Hepatocyte (in vitro differentiated cells): ENCODE results near the gene STX11. TPM values are rescaled to one million over a fixed set of nuclear protein-coding genes. Genes with fewer than 3 reads are reported as not detected.

Experiments
- DNase-seq: peaks from one replicate; pipeline ENCODE4 v3.0.0-alpha.2; 2016; ENCODE audit warnings: low spot score
- H2AFZ ChIP-seq: fragments of 200-600 bp; sonication (generic); 2 replicates; pipeline ENCODE4 v1.6.0; 2016; ENCODE audit warnings: antibody characterized with exemption, mild to moderate bottlenecking
- H3K27ac ChIP-seq: fragments of 200-600 bp; sonication (generic); 2 replicates; pipeline ENCODE4 v1.5.1; 2016; ENCODE audit warnings: mild to moderate bottlenecking
- H3K27me3 ChIP-seq: fragments of 200-600 bp; sonication (generic); 2 replicates; pipeline ENCODE4 v1.6.1; 2016
- H3K36me3 ChIP-seq: fragments of 200-600 bp; sonication (generic); replicated peaks from 2 replicates; pipeline ENCODE4 v1.5.1; 2016; ENCODE audit warnings: low read depth; ENCODE audit not compliant: insufficient read depth
- H3K4me1 ChIP-seq: fragments of 200-600 bp; sonication (generic); 2 replicates; pipeline ENCODE4 v1.5.1; 2016; ENCODE audit warnings: mild to moderate bottlenecking, moderate library complexity; ENCODE audit not compliant: insufficient read depth
- H3K4me2 ChIP-seq: fragments of 200-600 bp; sonication (generic); 2 replicates; pipeline ENCODE4 v1.6.0; 2016
- H3K4me3 ChIP-seq: fragments of 200-600 bp; sonication (generic); 2 replicates; pipeline ENCODE4 v1.5.1; 2016; ENCODE audit warnings: mild to moderate bottlenecking
- H3K79me2 ChIP-seq: fragments of 200-600 bp; sonication (generic); 2 replicates; pipeline ENCODE4 v1.6.0; 2017; ENCODE audit warnings: mild to moderate bottlenecking
- H3K9me2 ChIP-seq: fragments of 200-600 bp; sonication (generic); replicated peaks from 2 replicates; pipeline ENCODE4 v1.6.0; 2017; ENCODE audit warnings: mild to moderate bottlenecking; ENCODE audit not compliant: insufficient read depth
- H3K9me3 ChIP-seq: fragments of 200-600 bp; sonication (generic); 2 replicates; pipeline ENCODE4 v1.5.1; 2016; ENCODE audit warnings: low read depth, mild to moderate bottlenecking
- H4K20me1 ChIP-seq: fragments of 200-600 bp; sonication (generic); 2 replicates; pipeline ENCODE4 v1.6.0; 2016; ENCODE audit warnings: mild to moderate bottlenecking; ENCODE audit not compliant: insufficient read depth, poor library complexity, severe bottlenecking
- EZH2 ChIP-seq: fragments of 200-600 bp; sonication (generic); IDR thresholded peaks from 2 replicates; pipeline ENCODE4 v1.6.1; 2016; ENCODE audit warnings: antibody characterized with exemption, mild to moderate bottlenecking, borderline replicate concordance
- EZH2phosphoT487 ChIP-seq: fragments of 200-600 bp; sonication (generic); IDR thresholded peaks from one replicate; pipeline ENCODE4 v1.6.1; 2018; ENCODE audit warnings: antibody characterized with exemption, mild to moderate bottlenecking, low read depth, moderate library complexity; ENCODE audit not compliant: unreplicated experiment, severe bottlenecking
- WGBS: methylation state at CpG from one replicate; pipeline ENCODE4 v1.1.6; 2016; ENCODE audit warnings: low lambda C conversion rate; ENCODE audit errors: missing lambda C conversion rate; 5-methylcytosine and 5-hydroxymethylcytosine counted together
- polyA plus RNA-seq: library from polyadenylated mRNA; unstranded; fragments of >200 nt; fragmentation: Nextera tagmentation; extraction: Ambion mirVana; gene quantifications from 2 replicates; pipeline ENCODE4 v1.2.1, GENCODE V29; 2016
- total RNA-seq: library from RNA; depleted of rRNA; stranded (reverse); fragments of >200 nt; gene quantifications from 2 replicates; pipeline ENCODE4 v1.2.3, GENCODE V29; 2014
- TF ChIP-seq, protein P1 (sequence below): fragments of 200-600 bp; sonication (generic); IDR thresholded peaks from 2 replicates; pipeline ENCODE4 v1.5.1; 2016; ENCODE audit warnings: antibody characterized with exemption, mild to moderate bottlenecking; ENCODE audit not compliant: poor library complexity

Gene STX11
- total and polyA plus RNA-seq, 2 experiments from 2014 or later, result 0.27 to 0.48 TPM

DNA sequence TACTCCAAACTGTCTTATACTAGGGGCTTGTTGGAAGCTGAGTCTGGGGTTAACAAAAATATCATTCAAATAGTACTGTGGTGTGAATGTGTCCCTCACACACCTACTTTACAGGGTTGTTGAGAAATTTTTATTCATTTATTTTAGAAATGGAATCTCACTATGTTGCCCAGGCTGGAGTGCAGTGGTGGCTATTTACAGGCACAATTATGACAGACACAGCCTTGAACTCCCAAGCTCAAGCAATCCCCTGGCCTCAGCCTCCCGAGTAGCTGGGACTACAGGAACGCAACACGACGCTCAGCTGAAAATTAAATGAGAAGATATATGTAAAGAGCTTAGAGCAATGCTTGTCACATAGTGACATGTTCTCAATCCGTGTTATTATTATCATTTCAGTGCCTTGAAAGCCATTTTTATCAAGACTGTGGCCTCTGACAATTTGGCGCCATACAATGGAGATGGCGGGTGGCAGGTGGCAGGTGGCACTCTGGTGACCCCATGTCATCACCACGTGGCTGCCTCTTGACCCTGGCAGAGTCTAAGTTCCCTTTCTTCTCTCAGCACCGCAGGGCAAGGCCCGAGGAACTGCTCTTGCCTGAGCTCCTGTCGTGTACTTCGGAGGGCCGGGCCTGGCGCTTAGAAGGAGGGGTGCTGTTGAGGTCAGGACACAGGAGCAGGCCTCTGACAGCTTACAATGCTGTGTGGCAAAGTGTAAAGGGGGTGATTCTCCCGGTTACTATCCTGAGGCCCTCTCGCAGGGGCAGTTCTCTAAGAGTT is 64.5 kb downstream of the STX11 start:
- whole genome bisulfite sequencing, result 97% methylated on average over 16 of the region's 16 CpGs
- Histone ChIP-seq H2AFZ (peak overlapping the region; percentile 99), H3K9me3 (no peaks in the 10 kb centered on the region)

DNA sequence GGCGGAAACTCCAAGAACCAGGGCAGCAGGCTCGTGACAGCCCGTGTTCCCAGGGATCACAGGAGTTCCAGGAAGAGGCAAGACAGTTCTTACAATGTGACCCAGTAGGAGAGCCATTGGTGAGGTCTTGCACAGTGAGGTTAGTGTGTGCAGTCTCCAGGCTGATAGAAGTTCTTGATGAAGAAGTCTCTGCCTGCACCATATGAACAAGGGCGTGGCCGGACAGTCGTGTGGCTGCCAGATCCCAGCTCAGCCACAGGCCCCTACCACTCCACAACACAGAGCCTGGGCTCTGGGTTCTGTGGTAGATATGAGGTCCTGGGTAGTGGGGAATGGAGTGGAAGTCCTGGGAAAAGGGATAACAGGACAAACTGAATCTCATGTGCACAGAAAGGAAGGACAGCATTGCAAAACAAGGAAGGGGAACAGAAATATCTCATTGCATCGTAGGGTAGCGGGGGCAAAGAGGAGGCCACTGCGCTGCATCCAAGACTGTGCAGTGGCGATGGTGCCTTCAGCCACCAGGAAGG is 65.2 kb downstream of the STX11 start:
- Histone ChIP-seq H3K4me1 (peaks cover 9% of the 10 kb centered on the region), H3K27me3 (no peaks in the 10 kb centered on the region), H4K20me1 (no peaks in the 10 kb centered on the region), H3K4me3 (peak overlapping the region; percentile 49), H3K36me3 (no peaks in the 10 kb centered on the region), H3K79me2 (no peaks in the 10 kb centered on the region), H2AFZ (peak overlapping the region; percentile 99), H3K4me2 (peak overlapping the region; percentile 89), H3K9me2 (no peaks in the 10 kb centered on the region), H3K9me3 (no peaks in the 10 kb centered on the region), H3K27ac (peak overlapping the region; percentile 94)
- DNase-seq, result peak; percentile 32
- 52% methylated on average over 10 of the region's 10 CpGs for WGBS
- TF ChIP-seq EZH2phosphoT487, result no peak
- TF ChIP-seq, protein P1, sequence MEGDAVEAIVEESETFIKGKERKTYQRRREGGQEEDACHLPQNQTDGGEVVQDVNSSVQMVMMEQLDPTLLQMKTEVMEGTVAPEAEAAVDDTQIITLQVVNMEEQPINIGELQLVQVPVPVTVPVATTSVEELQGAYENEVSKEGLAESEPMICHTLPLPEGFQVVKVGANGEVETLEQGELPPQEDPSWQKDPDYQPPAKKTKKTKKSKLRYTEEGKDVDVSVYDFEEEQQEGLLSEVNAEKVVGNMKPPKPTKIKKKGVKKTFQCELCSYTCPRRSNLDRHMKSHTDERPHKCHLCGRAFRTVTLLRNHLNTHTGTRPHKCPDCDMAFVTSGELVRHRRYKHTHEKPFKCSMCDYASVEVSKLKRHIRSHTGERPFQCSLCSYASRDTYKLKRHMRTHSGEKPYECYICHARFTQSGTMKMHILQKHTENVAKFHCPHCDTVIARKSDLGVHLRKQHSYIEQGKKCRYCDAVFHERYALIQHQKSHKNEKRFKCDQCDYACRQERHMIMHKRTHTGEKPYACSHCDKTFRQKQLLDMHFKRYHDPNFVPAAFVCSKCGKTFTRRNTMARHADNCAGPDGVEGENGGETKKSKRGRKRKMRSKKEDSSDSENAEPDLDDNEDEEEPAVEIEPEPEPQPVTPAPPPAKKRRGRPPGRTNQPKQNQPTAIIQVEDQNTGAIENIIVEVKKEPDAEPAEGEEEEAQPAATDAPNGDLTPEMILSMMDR, result no peak
- TF ChIP-seq EZH2, result no peak

More for the DNA sequence above, 64.5 kb downstream of the STX11 start:
- no peaks in the 10 kb centered on the region for H3K27me3 ChIP-seq
- no peak overlapping the region for H3K4me3 ChIP-seq
- H3K9me2 ChIP-seq, result no peaks in the 10 kb centered on the region
- peaks cover 9% of the 10 kb centered on the region for H3K4me1 ChIP-seq
- no peaks in the 10 kb centered on the region for H4K20me1 ChIP-seq
- peak overlapping the region; percentile 89 for H3K4me2 ChIP-seq
- H3K36me3 ChIP-seq, result no peaks in the 10 kb centered on the region
- peak overlapping the region; percentile 94 for H3K27ac ChIP-seq
- DNase-seq, result no peak
- TF ChIP-seq, protein P1, result no peak
- TF ChIP-seq EZH2 (no peak), EZH2phosphoT487 (no peak)
- H3K79me2 ChIP-seq, result no peaks in the 10 kb centered on the region

DNA sequence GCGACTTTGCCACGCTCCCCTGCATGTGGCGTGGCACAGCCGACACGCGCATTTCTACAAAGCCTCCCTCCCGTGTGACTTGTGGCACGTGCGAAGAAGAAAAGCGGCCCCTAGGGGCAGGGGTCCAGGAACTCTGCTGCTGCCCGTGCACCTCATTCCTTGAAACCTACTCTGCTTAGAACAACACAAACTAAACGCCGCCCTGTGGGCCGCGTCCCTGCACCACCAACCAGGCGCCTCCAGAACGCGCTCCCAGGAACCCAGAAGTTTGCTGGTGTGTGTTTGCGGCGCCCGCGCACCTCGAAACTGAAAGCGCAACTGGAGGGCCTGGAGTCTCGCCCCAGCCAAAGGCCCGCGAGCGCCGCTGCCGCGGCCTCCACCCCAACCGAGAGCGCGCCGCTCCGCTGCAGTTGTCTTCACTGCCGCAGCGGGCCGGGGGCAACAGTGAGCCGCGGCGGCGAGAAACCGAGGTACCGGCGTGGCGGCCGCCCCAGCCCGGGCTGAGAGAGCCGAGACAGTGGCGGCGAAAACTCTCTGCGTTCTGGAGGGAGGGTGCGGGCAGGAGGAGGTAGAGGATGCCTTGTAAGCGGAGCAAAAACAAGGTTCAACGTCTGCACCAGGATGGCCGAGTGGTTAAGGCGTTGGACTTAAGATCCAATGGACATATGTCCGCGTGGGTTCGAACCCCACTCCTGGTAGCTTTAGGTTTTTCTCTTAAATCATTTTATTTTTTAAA is 65.8 kb downstream of the STX11 start:
- H2AFZ ChIP-seq, result peak overlapping the region; percentile 99
- H3K4me3 ChIP-seq, result peak overlapping the region; percentile 49
- H3K36me3 ChIP-seq, result no peaks in the 10 kb centered on the region
- H3K9me2 ChIP-seq, result no peaks in the 10 kb centered on the region
- peaks cover 9% of the 10 kb centered on the region for H3K4me1 ChIP-seq
- no peaks in the 10 kb centered on the region for H3K27me3 ChIP-seq
- H3K27ac ChIP-seq, result peak overlapping the region; percentile 94
- H3K79me2 ChIP-seq, result no peaks in the 10 kb centered on the region
- TF ChIP-seq, protein P1, result peak; percentile 60
- TF ChIP-seq EZH2, result no peak
- H3K9me3 ChIP-seq, result no peaks in the 10 kb centered on the region
- 2% methylated on average over 61 of the region's 61 CpGs for WGBS
- no peaks in the 10 kb centered on the region for H4K20me1 ChIP-seq
- peak overlapping the region; percentile 89 for H3K4me2 ChIP-seq
- DNase-seq, result peak; percentile 97
